HepG2 (cell line): Measurements from ENCODE around the gene TMEM164. TPM values are rescaled to one million over a fixed set of nuclear protein-coding genes. Genes with fewer than 3 reads are reported as not detected.

Source experiments
- FOXK1 ChIP-seq: sonication (generic); formaldehyde crosslinking; IDR thresholded peaks from 2 replicates; pipeline ENCODE4 v1.4.0; 2020; ENCODE audit warnings: low read depth, missing genetic modification reagents, borderline replicate concordance
- STAT6 ChIP-seq: sonication (generic); formaldehyde crosslinking; IDR thresholded peaks from 2 replicates; pipeline ENCODE4 v1.4.0; 2020; ENCODE audit warnings: missing genetic modification reagents, mild to moderate bottlenecking, borderline replicate concordance
- ZFX ChIP-seq: sonication (generic); formaldehyde crosslinking; IDR thresholded peaks from 2 replicates; pipeline ENCODE4 v1.4.0; 2020; ENCODE audit warnings: mild to moderate bottlenecking, low read depth, missing genetic modification reagents, moderate library complexity
- polyA plus RNA-seq, 8 experiments: library from polyadenylated mRNA; depleted of rRNA in 3 of 8; stranded (reverse) in 7 of 8; unstranded in 1 of 8; fragments of >200 nt; fragmentation: Illumina TruSeq in 4 of 8; extraction: Trizol in 4 of 8; gene quantifications; 2 replicates each; pipeline versions ENCODE4 v1.2.1 to v1.2.3, GENCODE V29; 2011 to 2016; ENCODE audit warnings: low read depth in 4 of 8, missing spikeins in 1 of 8, mixed read lengths in 1 of 8; ENCODE audit not compliant: insufficient read depth in 1 of 8
- total RNA-seq, 5 experiments: library from RNA; depleted of rRNA; stranded (reverse); fragments of >200 nt; fragmentation: Illumina TruSeq; extraction: Trizol; gene quantifications; 2 replicates each; pipeline ENCODE4 v1.2.3, GENCODE V29; 2016; ENCODE audit warnings: low read depth in 1 of 5
- TF ChIP-seq, protein P1 (sequence below): sonication (generic); formaldehyde crosslinking; IDR thresholded peaks from 2 replicates; pipeline ENCODE4 v1.4.0; 2020; ENCODE audit warnings: mild to moderate bottlenecking, missing genetic modification reagents

The TMEM164 gene
- total and polyA plus RNA-seq, 2 of the 13 experiments (the other 11 are each of a cell fraction or from before 2014, with no cell fraction given) = 5.8 to 13.2 TPM

- TF ChIP-seq, protein P1, sequence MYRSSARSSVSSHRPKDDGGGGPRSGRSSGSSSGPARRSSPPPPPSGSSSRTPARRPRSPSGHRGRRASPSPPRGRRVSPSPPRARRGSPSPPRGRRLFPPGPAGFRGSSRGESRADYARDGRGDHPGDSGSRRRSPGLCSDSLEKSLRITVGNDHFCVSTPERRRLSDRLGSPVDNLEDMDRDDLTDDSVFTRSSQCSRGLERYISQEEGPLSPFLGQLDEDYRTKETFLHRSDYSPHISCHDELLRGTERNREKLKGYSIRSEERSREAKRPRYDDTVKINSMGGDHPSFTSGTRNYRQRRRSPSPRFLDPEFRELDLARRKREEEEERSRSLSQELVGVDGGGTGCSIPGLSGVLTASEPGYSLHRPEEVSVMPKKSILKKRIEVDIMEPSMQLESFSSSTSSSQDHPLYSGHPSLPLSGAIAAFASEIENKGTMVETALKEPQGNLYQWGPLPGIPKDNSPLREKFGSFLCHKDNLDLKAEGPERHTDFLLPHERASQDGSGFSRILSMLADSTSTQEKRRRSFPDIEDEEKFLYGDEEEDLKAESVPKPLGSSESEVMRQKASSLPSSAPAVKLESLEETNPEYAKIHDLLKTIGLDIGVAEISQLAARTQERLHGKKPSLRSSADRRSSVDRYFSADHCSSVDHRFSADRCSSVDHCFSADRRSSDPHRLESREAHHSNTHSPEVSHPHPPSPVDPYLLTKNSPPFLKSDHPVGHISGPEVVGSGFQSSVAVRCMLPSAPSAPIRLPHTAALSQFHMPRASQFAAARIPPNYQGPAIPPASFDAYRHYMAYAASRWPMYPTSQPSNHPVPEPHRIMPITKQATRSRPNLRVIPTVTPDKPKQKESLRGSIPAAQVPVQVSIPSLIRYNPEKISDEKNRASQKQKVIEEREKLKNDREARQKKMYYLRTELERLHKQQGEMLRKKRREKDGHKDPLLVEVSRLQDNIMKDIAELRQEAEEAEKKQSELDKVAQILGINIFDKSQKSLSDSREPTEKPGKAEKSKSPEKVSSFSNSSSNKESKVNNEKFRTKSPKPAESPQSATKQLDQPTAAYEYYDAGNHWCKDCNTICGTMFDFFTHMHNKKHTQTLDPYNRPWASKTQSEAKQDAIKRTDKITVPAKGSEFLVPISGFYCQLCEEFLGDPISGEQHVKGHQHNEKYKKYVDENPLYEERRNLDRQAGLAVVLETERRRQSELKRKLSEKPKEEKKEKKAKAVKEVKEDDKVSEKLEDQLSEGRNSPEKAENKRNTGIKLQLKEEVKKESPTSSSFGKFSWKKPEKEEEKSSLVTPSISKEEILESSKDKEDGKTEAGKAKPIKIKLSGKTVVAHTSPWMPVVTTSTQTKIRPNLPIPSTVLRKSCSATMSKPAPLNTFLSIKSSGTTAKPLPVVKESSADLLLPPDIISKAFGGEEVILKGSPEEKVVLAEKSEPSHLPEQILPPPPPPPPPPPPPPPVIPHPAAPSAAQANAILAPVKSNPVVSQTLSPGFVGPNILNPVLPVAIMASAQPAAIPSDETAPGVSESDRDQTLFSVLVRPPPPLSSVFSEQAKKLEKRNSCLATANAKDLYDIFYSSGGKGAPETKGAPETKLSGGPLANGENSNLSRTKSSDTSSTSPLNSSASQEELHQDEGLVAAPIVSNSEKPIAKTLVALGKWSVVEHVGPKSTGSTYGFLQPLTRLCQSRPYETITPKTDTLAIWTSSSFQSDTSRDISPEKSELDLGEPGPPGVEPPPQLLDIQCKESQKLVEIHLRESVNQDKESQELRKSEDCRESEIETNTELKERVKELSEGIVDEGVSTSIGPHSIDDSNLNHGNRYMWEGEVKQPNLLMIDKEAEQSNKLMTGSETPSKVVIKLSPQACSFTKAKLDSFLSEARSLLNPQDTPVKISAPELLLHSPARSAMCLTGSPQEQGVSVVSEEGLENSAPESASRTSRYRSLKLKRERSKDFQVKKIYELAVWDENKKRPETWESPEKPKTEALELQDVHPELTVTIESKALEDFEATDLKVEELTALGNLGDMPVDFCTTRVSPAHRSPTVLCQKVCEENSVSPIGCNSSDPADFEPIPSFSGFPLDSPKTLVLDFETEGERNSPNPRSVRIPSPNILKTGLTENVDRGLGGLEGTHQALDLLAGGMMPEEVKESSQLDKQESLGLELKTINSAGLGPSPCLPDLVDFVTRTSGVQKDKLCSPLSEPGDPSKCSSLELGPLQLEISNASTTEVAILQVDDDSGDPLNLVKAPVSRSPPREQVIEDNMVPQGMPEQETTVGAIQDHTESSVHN (CRISPR knock-in tag) = no peak
- TF ChIP-seq STAT6 (CRISPR knock-in tag) (no peak), ZFX (CRISPR knock-in tag) (no peak), FOXK1 (CRISPR knock-in tag) (no peak)
- TF ChIP-seq, all 625 proteins: peak for 0
Observed at GRCh38 chrX:110032534-110033147, 29.7 kb downstream of the TMEM164 start (continued).
